Stimulated activated naive CD4-positive, alpha-beta T cell treated with Interleukin-2 at 50 U/mL for 16 hours (primary cell): ENCODE data around the gene CDH5.

Source experiments
- DNase-seq: peaks from one replicate; lab custom pipeline; 2025; lab: John Stamatoyannopoulos, UW

Gene CDH5

GRCh38 chr16:66373667-66374066 is 7.2 kb downstream of the CDH5 start:
- DNase-seq, result no peak

GRCh38 chr16:66374176-66374575 is 7.7 kb downstream of the CDH5 start:
- DNase-seq, result no peak

GRCh38 chr16:66375451-66375850 is 9.0 kb downstream of the CDH5 start:
- DNase-seq, result no peak

- no peak for DNase-seq
These were observed 9.6 kb downstream of the CDH5 start for GRCh38 chr16:66376114-66376513.

- DNase-seq, result no peak
These were observed 10.2 kb downstream of the CDH5 start for GRCh38 chr16:66376577-66377305.

GRCh38 chr16:66377324-66377723 is 10.8 kb downstream of the CDH5 start:
- no peak for DNase-seq

GRCh38 chr16:66378741-66379570 is 12.5 kb downstream of the CDH5 start:
- no peak for DNase-seq

- no peak for DNase-seq
These were observed 13.1 kb downstream of the CDH5 start for GRCh38 chr16:66379571-66379941.

- DNase-seq, result no peak
These were observed 13.9 kb downstream of the CDH5 start for GRCh38 chr16:66380421-66380820.

- DNase-seq, result no peak
These were observed 15.2 kb downstream of the CDH5 start for GRCh38 chr16:66381585-66382170.

- no peak for DNase-seq
These were observed 15.9 kb downstream of the CDH5 start for GRCh38 chr16:66382171-66382965.

- DNase-seq, result no peak
These were observed 16.4 kb downstream of the CDH5 start for GRCh38 chr16:66382966-66383299.

- no peak for DNase-seq
These were observed 17.1 kb downstream of the CDH5 start for GRCh38 chr16:66383551-66383950.

- DNase-seq, result no peak
These were observed 18.9 kb downstream of the CDH5 start for GRCh38 chr16:66385415-66385814.

GRCh38 chr16:66386629-66387622 is 20.4 kb downstream of the CDH5 start:
- no peak for DNase-seq

GRCh38 chr16:66387817-66388332 is 21.4 kb downstream of the CDH5 start:
- no peak for DNase-seq

GRCh38 chr16:66388350-66389139 is 22.1 kb downstream of the CDH5 start:
- no peak for DNase-seq

GRCh38 chr16:66389256-66390176 is 23.0 kb downstream of the CDH5 start:
- no peak for DNase-seq
